ENCODE data around the gene SLC28A3. TPM values are rescaled to one million over a fixed set of nuclear protein-coding genes. Genes with fewer than 3 reads are reported as not detected.

The SLC28A3 gene
- total RNA-seq, 1 experiment from 2014 or later: not detected

DNA sequence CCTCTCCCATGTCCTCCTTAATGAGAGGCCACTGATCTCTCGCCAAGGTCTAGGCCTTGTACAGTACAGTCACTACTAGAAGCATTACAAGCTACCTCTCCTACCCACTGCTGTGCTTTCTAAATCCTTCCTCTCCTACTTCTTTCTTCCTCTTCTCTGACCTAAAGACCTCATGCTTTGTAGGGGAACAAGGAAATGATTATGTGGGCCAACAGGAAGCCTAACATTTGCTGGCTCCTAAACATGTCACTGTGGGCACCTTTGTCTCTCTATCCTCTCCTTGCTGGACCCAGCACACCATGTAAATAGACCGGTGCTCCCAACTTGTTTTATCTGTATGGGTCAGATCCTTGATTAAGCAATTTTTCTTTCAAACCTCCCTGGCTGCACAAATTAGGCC is 16.7 kb downstream of the SLC28A3 start:
- Histone ChIP-seq H3K4me3 (ENCODE audit: low read depth, low read length, poor library complexity, severe bottlenecking) (no peak overlapping the region), H3K36me3 (ENCODE audit: insufficient read depth, low read length, poor library complexity, severe bottlenecking) (no peaks in the 10 kb centered on the region), H3K27me3 (replicated peaks; ENCODE audit: insufficient read depth, low read depth, low read length, poor library complexity) (no peaks in the 10 kb centered on the region), H3K27ac (ENCODE audit: low read depth, low read length, poor library complexity, severe bottlenecking) (no peak overlapping the region), H3K9me3 (ENCODE audit: low read depth, low read length, poor library complexity, severe bottlenecking) (peaks cover 4% of the 10 kb centered on the region), H3K4me1 (ENCODE audit: insufficient read depth, low read length, poor library complexity, severe bottlenecking) (no peaks in the 10 kb centered on the region)
- POLR2A ChIA-PET (ENCODE audit: low non-redundant PET): no interaction called here
- TF ChIP-seq EZH2 (IDR thresholded peaks at IDR 0.05; ENCODE audit: borderline replicate concordance, low read depth, low read length, poor library complexity, severe bottlenecking) (no peak), CTCF (conservative IDR thresholded peaks at IDR 0.05; ENCODE audit: low read depth, low read length) (no peak)
- BruUV-seq (replicated peaks): no TSS peak
- CTCF ChIA-PET: no interaction called here
- intact Hi-C loops (cut with micrococcal nuclease; ENCODE audit: unreplicated experiment): no loop called here
- DNase-seq (ENCODE audit: low spot score): no peak

DNA sequence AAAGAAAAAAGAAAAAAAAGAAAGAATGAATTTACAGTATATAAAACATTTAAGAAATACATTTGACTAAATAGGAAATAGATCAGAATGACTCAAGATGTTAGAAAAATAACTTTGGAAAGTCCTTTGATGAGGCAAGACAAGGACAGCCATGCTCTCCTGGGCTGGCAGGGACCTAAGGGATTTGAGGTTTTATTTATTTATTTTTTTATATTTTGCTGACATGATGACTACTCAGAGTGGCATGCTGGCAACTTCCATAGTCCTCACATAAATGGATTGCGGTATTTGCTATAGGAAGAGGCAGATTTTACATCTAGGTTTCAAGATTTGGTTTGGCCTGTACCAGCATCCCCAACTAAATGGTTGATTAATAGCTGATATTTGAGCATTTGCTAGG is 17.7 kb downstream of the SLC28A3 start:
- CTCF ChIA-PET: no interaction called here

DNA sequence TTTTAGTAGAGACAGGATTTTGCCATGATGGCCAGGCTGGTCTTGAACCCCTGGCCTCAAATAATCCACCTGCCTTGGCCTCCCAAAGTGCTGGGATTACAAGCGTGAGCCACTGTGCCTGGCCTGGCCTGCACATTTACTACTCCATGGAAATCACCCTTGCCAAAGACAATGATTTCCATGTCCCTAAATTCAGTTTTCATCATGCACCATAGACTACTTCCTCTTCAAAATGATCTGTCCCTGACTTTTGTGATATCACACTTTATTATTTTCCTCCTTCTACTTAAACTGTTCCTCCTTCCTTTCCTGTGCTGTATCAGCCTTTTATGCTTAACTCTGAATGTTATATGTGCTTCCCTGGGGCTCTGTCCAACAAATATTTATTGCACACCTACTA is 20.3 kb downstream of the SLC28A3 start:
- Histone ChIP-seq H3K27ac (ENCODE audit: low read depth, low read length, poor library complexity, severe bottlenecking) (no peak overlapping the region), H3K4me1 (ENCODE audit: insufficient read depth, low read length, poor library complexity, severe bottlenecking) (no peaks in the 10 kb centered on the region), H3K9me3 (ENCODE audit: low read depth, low read length, poor library complexity, severe bottlenecking) (no peaks in the 10 kb centered on the region), H3K4me3 (ENCODE audit: low read depth, low read length, poor library complexity, severe bottlenecking) (no peak overlapping the region), H3K36me3 (ENCODE audit: insufficient read depth, low read length, poor library complexity, severe bottlenecking) (no peaks in the 10 kb centered on the region), H3K27me3 (replicated peaks; ENCODE audit: insufficient read depth, low read depth, low read length, poor library complexity) (no peaks in the 10 kb centered on the region)
- intact Hi-C loops (cut with micrococcal nuclease; ENCODE audit: unreplicated experiment): no loop called here
- no TSS peak for BruUV-seq (replicated peaks)
- POLR2A ChIA-PET (ENCODE audit: low non-redundant PET): no interaction called here
- CTCF ChIA-PET: no interaction called here
- TF ChIP-seq CTCF (conservative IDR thresholded peaks at IDR 0.05; ENCODE audit: low read depth, low read length) (no peak), EZH2 (IDR thresholded peaks at IDR 0.05; ENCODE audit: borderline replicate concordance, low read depth, low read length, poor library complexity, severe bottlenecking) (no peak)
- no peak for DNase-seq (ENCODE audit: low spot score)

More for the DNA sequence above, 17.7 kb downstream of the SLC28A3 start:
- TF ChIP-seq CTCF (conservative IDR thresholded peaks at IDR 0.05; ENCODE audit: low read depth, low read length): no peak
- no peak for TF ChIP-seq EZH2 (IDR thresholded peaks at IDR 0.05; ENCODE audit: borderline replicate concordance, low read depth, low read length, poor library complexity, severe bottlenecking)
- DNase-seq (ENCODE audit: low spot score): no peak
- POLR2A ChIA-PET (ENCODE audit: low non-redundant PET): no interaction called here
- Histone ChIP-seq H3K9me3 (ENCODE audit: low read depth, low read length, poor library complexity, severe bottlenecking) (no peaks in the 10 kb centered on the region), H3K4me3 (ENCODE audit: low read depth, low read length, poor library complexity, severe bottlenecking) (no peak overlapping the region), H3K36me3 (ENCODE audit: insufficient read depth, low read length, poor library complexity, severe bottlenecking) (no peaks in the 10 kb centered on the region), H3K4me1 (ENCODE audit: insufficient read depth, low read length, poor library complexity, severe bottlenecking) (no peaks in the 10 kb centered on the region), H3K27me3 (replicated peaks; ENCODE audit: insufficient read depth, low read depth, low read length, poor library complexity) (no peaks in the 10 kb centered on the region), H3K27ac (ENCODE audit: low read depth, low read length, poor library complexity, severe bottlenecking) (no peak overlapping the region)
- no TSS peak for BruUV-seq (replicated peaks)
- intact Hi-C loops (cut with micrococcal nuclease; ENCODE audit: unreplicated experiment): no loop called here
